T-cell (primary cell): ENCODE measurements around the gene BDNF. TPM values are rescaled to one million over a fixed set of nuclear protein-coding genes. Genes with fewer than 3 reads are reported as not detected.

Source experiments
- ATAC-seq, 4 experiments: fragments of 200-7000 bp in 3 of 4; fragments of 150-1000 bp in 1 of 4; cut with Tn5 transposase; replicated peaks in 1 of 4; 1 replicate in 3 of 4; 2 replicates in 1 of 4; pipeline ENCODE4 v1.10.0; 2021; ENCODE audit warnings: moderate library complexity in 3 of 4, mild to moderate bottlenecking in 2 of 4, moderate number of reproducible peaks in 1 of 4
- CTCF ChIA-PET, 2 donors: fragments of 300-600 bp; sonication (Branson Sonifier 250); formaldehyde crosslinking; loops; one replicate each; lab custom pipeline; 2022; ENCODE audit warnings: antibody characterized with exemption in 2 of 2; lab: Charles Lee
- POLR2A ChIA-PET, 2 donors: fragments of 300-600 bp; sonication (Branson Sonifier 250); formaldehyde crosslinking; loops; one replicate each; lab custom pipeline; 2022; ENCODE audit warnings: antibody characterized with exemption in 2 of 2; lab: Charles Lee
- DNase-seq, 35 experiments: peaks; one replicate each; pipeline versions ENCODE4 v3.0.0 to v3.0.0-alpha.2; 2013 to 2023
- H3K27ac ChIP-seq: one replicate; pipeline ENCODE4 v1.5.1; 2013; ENCODE audit warnings: low read length
- H3K27me3 ChIP-seq, 2 experiments: replicated peaks in 1 of 2; 1 replicate in 1 of 2; 2 replicates in 1 of 2; pipeline versions ENCODE4 v1.6.1 to v1.7.0; 2013; ENCODE audit warnings: low read length in 1 of 2, mixed read lengths in 1 of 2; ENCODE audit not compliant: control insufficient read depth in 2 of 2, insufficient read depth in 2 of 2; ENCODE audit errors: extremely low read depth in 1 of 2
- H3K36me3 ChIP-seq, 2 donors: 1 replicate in 1 of 2; 2 replicates in 1 of 2; pipeline versions ENCODE4 v1.6.1 to v1.7.0; 2013; ENCODE audit warnings: low read length in 1 of 2; ENCODE audit not compliant: control insufficient read depth in 2 of 2, insufficient read depth in 1 of 2; ENCODE audit errors: extremely low read depth in 1 of 2
- H3K4me1 ChIP-seq, 2 experiments: 1 replicate in 1 of 2; 2 replicates in 1 of 2; pipeline versions ENCODE4 v1.6.1 to v1.7.0; 2013; ENCODE audit warnings: low read length in 2 of 2, mixed read lengths in 1 of 2; ENCODE audit not compliant: insufficient read depth in 2 of 2, control insufficient read depth in 1 of 2; ENCODE audit errors: extremely low read depth in 1 of 2
- H3K4me3 ChIP-seq, 2 donors: 1 replicate in 1 of 2; 2 replicates in 1 of 2; pipeline versions ENCODE4 v1.5.1 to v1.7.0; 2013; ENCODE audit warnings: mild to moderate bottlenecking in 2 of 2, low read length in 1 of 2, moderate library complexity in 1 of 2; ENCODE audit not compliant: control insufficient read depth in 1 of 2; ENCODE audit errors: extremely low read depth in 1 of 2
- H3K9me3 ChIP-seq: 2 replicates; pipeline ENCODE4 v1.7.0; 2013
- H3K27ac Mint-ChIP-seq, 2 donors: one replicate each; pipeline ENCODE4 v1.8.0; 2020 to 2021; ENCODE audit warnings: mild to moderate bottlenecking in 2 of 2, mixed read lengths in 2 of 2
- H3K27me3 Mint-ChIP-seq, 2 donors: one replicate each; pipeline ENCODE4 v1.8.0; 2021 to 2022; ENCODE audit warnings: mixed read lengths in 2 of 2
- H3K36me3 Mint-ChIP-seq: one replicate; pipeline ENCODE4 v1.8.0; 2021; ENCODE audit warnings: mixed read lengths
- H3K4me1 Mint-ChIP-seq, 3 donors: one replicate each; pipeline ENCODE4 v1.8.0; 2020 to 2022; ENCODE audit warnings: mixed read lengths in 3 of 3, mild to moderate bottlenecking in 1 of 3
- H3K4me3 Mint-ChIP-seq, 3 donors: one replicate each; pipeline ENCODE4 v1.8.0; 2020 to 2022; ENCODE audit warnings: mild to moderate bottlenecking in 3 of 3, mixed read lengths in 3 of 3, moderate library complexity in 3 of 3
- H3K9me3 Mint-ChIP-seq, 3 donors: one replicate each; pipeline ENCODE4 v1.8.0; 2020 to 2022; ENCODE audit warnings: mixed read lengths in 3 of 3
- WGBS: methylation state at CpG from one replicate; pipeline ENCODE4 v1.1.5; 2013; ENCODE audit warnings: missing lambda C conversion rate; ENCODE audit not compliant: insufficient coverage; 5-methylcytosine and 5-hydroxymethylcytosine counted together
- total RNA-seq, 35 experiments: library from RNA in 6 of 35; stranded (reverse) in 6 of 35; fragments of 120-200 nt in 1 of 35; gene quantifications; one replicate each; pipeline versions ENCODE4 v1.2.1 to v1.2.4 and lab custom pipeline; 2013 to 2026

The BDNF gene
- total RNA-seq, 5 donors from 2014 or later (not counting 1 experiment from before 2014, with no cell fraction given), result 0.09 TPM; not detected in 4

DNA sequence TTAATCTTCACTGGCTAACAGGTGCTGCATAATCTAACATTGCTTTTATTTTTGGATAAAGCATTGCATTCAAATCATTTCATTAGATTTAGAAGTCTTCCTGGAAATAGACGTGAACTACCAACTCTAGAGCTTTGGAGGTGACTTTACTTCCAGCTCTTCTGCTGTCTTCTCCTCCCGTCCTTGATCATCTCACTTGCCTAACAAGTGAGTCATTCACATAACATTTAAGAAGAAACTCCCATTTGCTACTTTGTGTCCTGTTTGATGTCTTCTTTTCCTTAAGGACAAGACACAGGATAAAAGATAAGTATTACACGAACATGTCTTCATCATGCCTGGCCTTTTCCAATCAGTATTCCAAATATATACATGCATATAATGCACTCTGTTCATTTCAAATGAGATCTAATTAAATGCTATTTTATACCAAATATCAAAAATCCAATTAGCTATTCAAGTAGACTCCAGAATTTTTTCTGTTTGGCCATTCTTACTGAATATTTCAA, 88.3 kb downstream of the BDNF start:
- H3K4me3 Mint-ChIP-seq, result no peak overlapping the region
- no peaks in the 10 kb centered on the region for H3K4me1 ChIP-seq
- ChIA-PET CTCF (no interaction called here), POLR2A (no interaction called here)
- H3K4me1 Mint-ChIP-seq, result no peaks in the 10 kb centered on the region
- no peak overlapping the region for H3K27ac ChIP-seq
- no peaks in the 10 kb centered on the region for H3K27me3 ChIP-seq
- no peaks in the 10 kb centered on the region for H3K9me3 ChIP-seq
- H3K9me3 Mint-ChIP-seq, result no peaks in the 10 kb centered on the region
- H3K4me3 ChIP-seq, result no peak overlapping the region
- H3K27me3 Mint-ChIP-seq, result no peaks in the 10 kb centered on the region
- 69% methylated on average over 3 of the region's 3 CpGs for WGBS
- DNase-seq, result no peak
- H3K36me3 ChIP-seq, result no peaks in the 10 kb centered on the region
- peaks cover 3% of the 10 kb centered on the region for H3K36me3 Mint-ChIP-seq
- no peak overlapping the region for H3K27ac Mint-ChIP-seq
- no peak for ATAC-seq

- no peak for ATAC-seq
- Histone ChIP-seq H3K9me3 (no peaks in the 10 kb centered on the region), H3K36me3 (no peaks in the 10 kb centered on the region), H3K27me3 (no peaks in the 10 kb centered on the region), H3K4me3 (no peak overlapping the region), H3K4me1 (no peaks in the 10 kb centered on the region), H3K27ac (no peak overlapping the region)
- Mint-ChIP-seq H3K27me3 (no peaks in the 10 kb centered on the region), H3K4me3 (no peak overlapping the region), H3K27ac (no peak overlapping the region), H3K9me3 (no peaks in the 10 kb centered on the region), H3K36me3 (peaks cover 3% of the 10 kb centered on the region), H3K4me1 (no peaks in the 10 kb centered on the region)
- CTCF ChIA-PET, result no interaction called here
- WGBS, result 80% methylated on average over 1 of the region's 1 CpG
- no peak for DNase-seq
- POLR2A ChIA-PET, result no interaction called here
These were observed 88.9 kb downstream of the BDNF start for GRCh38 chr11:27611390-27611789.

GRCh38 chr11:27610946-27611345, 89.3 kb downstream of the BDNF start:
- CTCF ChIA-PET, result no interaction called here
- Mint-ChIP-seq H3K27ac (no peak overlapping the region), H3K4me1 (no peaks in the 10 kb centered on the region), H3K4me3 (no peak overlapping the region), H3K36me3 (peaks cover 3% of the 10 kb centered on the region), H3K9me3 (no peaks in the 10 kb centered on the region), H3K27me3 (no peaks in the 10 kb centered on the region)
- Histone ChIP-seq H3K4me1 (no peaks in the 10 kb centered on the region), H3K27me3 (no peaks in the 10 kb centered on the region), H3K9me3 (no peaks in the 10 kb centered on the region), H3K4me3 (no peak overlapping the region), H3K36me3 (no peaks in the 10 kb centered on the region), H3K27ac (no peak overlapping the region)
- POLR2A ChIA-PET, result no interaction called here
- ATAC-seq (no peak), DNase-seq (no peak)

DNA sequence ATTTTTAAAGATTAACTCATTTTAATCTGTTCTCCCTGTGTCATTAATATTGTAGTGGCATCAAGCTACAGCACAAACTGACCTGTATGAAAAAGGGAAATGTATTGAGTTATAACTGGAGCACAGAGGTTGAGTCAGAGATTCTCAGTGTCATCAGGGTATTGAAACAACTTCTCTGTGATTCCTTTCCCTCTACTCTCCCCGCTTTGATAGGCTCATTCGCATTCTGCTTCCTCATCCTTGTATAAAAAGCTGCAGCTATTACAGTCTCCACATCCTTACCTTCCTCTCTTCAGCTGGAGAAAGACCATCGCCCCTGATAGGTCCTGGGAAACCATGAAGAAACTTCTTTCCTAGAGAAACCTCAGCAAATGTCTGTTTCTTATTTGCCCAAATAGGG, 90.0 kb downstream of the BDNF start:
- H3K27me3 Mint-ChIP-seq, result no peaks in the 10 kb centered on the region
- H3K4me3 Mint-ChIP-seq, result no peak overlapping the region
- no peaks in the 10 kb centered on the region for H3K27me3 ChIP-seq
- H3K27ac ChIP-seq, result no peak overlapping the region
- no peaks in the 10 kb centered on the region for H3K9me3 Mint-ChIP-seq
- DNase-seq (no peak), ATAC-seq (no peak)
- POLR2A ChIA-PET, result no interaction called here
- H3K4me1 ChIP-seq, result no peaks in the 10 kb centered on the region
- peaks cover 3% of the 10 kb centered on the region for H3K36me3 Mint-ChIP-seq
- no peaks in the 10 kb centered on the region for H3K4me1 Mint-ChIP-seq
- no peak overlapping the region for H3K27ac Mint-ChIP-seq
- H3K4me3 ChIP-seq, result no peak overlapping the region
- no peaks in the 10 kb centered on the region for H3K36me3 ChIP-seq
- no peaks in the 10 kb centered on the region for H3K9me3 ChIP-seq
- CTCF ChIA-PET, result no interaction called here
- 87% methylated on average over 3 of the region's 3 CpGs for WGBS

- ChIA-PET POLR2A (no interaction called here), CTCF (no interaction called here)
- no peak overlapping the region for H3K4me3 ChIP-seq
- H3K27ac ChIP-seq, result no peak overlapping the region
- Mint-ChIP-seq H3K36me3 (peaks cover 3% of the 10 kb centered on the region), H3K9me3 (no peaks in the 10 kb centered on the region), H3K4me3 (no peak overlapping the region), H3K4me1 (no peaks in the 10 kb centered on the region), H3K27me3 (no peaks in the 10 kb centered on the region), H3K27ac (no peak overlapping the region)
- H3K36me3 ChIP-seq, result no peaks in the 10 kb centered on the region
- no peaks in the 10 kb centered on the region for H3K27me3 ChIP-seq
- ATAC-seq (no peak), DNase-seq (no peak)
- no peaks in the 10 kb centered on the region for H3K4me1 ChIP-seq
- no CpG with 5 or more reads among the region's 2 CpGs for WGBS
- no peaks in the 10 kb centered on the region for H3K9me3 ChIP-seq
These were observed 91.3 kb downstream of the BDNF start for GRCh38 chr11:27608951-27609350.

DNA sequence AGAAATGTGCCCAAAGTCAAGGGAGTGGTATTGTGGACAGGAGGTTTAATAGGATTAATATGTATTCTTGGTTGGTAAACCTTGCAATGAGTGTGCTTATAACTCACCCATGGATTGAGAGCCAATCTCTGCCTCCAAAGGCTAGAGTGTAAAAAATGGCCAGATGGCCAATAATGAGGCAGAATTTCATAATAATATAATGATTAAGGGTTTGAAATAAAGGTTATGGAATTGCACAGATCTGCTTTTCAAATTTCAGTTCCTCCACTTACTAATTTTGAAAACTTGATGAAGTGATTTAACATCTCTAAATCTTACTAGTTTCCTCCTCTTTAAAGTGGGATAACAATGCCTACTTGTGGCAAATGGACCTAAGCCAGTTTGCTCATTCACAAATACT, 94.8 kb downstream of the BDNF start:
- POLR2A ChIA-PET, result no interaction called here
- Mint-ChIP-seq H3K4me1 (no peaks in the 10 kb centered on the region), H3K27me3 (no peaks in the 10 kb centered on the region), H3K9me3 (no peaks in the 10 kb centered on the region), H3K36me3 (no peaks in the 10 kb centered on the region), H3K27ac (no peak overlapping the region), H3K4me3 (no peak overlapping the region)
- Histone ChIP-seq H3K27me3 (no peaks in the 10 kb centered on the region), H3K27ac (no peak overlapping the region), H3K4me1 (no peaks in the 10 kb centered on the region), H3K4me3 (no peak overlapping the region), H3K9me3 (no peaks in the 10 kb centered on the region), H3K36me3 (no peaks in the 10 kb centered on the region)
- ATAC-seq (no peak), DNase-seq (no peak)
- CTCF ChIA-PET, result no interaction called here
